Keratinocyte (primary cell): Measurements from ENCODE around the gene SAMD8. TPM values are rescaled to one million over a fixed set of nuclear protein-coding genes. Genes with fewer than 3 reads are reported as not detected.
"Not testable (repeated sequence)": the region's sequence is repeated elsewhere in the genome, so short reads cannot be mapped to it uniquely, and the experiment has no call there.

Experiments
- DNase-seq: peaks from one replicate; pipeline ENCODE4 v3.0.0-alpha.2; 2011; ENCODE audit warnings: low read depth, missing footprints, low spot score
- FAIRE-seq: peaks from 2 replicates; lab custom pipeline; 2011; peaks lifted over from hg19 to GRCh38; lab: Jason Lieb, UNC
- H2AFZ ChIP-seq: 2 replicates; pipeline ENCODE4 v1.6.0; 2012; ENCODE audit warnings: low read length, control low read depth, inconsistent platforms; ENCODE audit not compliant: control insufficient read depth
- H3K27ac ChIP-seq: 2 replicates; pipeline ENCODE4 v1.5.1; 2011; ENCODE audit warnings: low read length; ENCODE audit not compliant: control insufficient read depth, insufficient read depth
- H3K27me3 ChIP-seq: 3 replicates; pipeline ENCODE4 v1.6.0; 2011; ENCODE audit warnings: low read length; ENCODE audit not compliant: control insufficient read depth, insufficient read depth; ENCODE audit errors: extremely low read depth
- H3K36me3 ChIP-seq, 2 experiments: 2 replicates in 1 of 2; 3 replicates in 1 of 2; pipeline ENCODE4 v1.5.1; 2011; ENCODE audit warnings: low read length in 2 of 2, mild to moderate bottlenecking in 1 of 2; ENCODE audit not compliant: control insufficient read depth in 2 of 2, insufficient read depth in 2 of 2; ENCODE audit errors: extremely low read depth in 1 of 2
- H3K4me1 ChIP-seq: 3 replicates; pipeline ENCODE4 v1.5.1; 2011; ENCODE audit warnings: low read length; ENCODE audit not compliant: control insufficient read depth, insufficient read depth; ENCODE audit errors: extremely low read depth
- H3K4me2 ChIP-seq: 3 replicates; pipeline ENCODE4 v1.6.0; 2011; ENCODE audit warnings: low read depth, low read length; ENCODE audit not compliant: control insufficient read depth, insufficient read depth; ENCODE audit errors: extremely low read depth
- H3K4me3 ChIP-seq, 3 experiments: fragments of 200-600 bp in 1 of 3; sonication (generic) in 1 of 3; 2 replicates in 2 of 3; 3 replicates in 1 of 3; pipeline ENCODE4 v1.5.1; 2011 to 2016; ENCODE audit warnings: low read length in 3 of 3, mild to moderate bottlenecking in 3 of 3, control low read depth in 2 of 3, inconsistent platforms in 1 of 3, low read depth in 1 of 3, mixed read lengths in 1 of 3, mixed run types in 1 of 3, moderate library complexity in 1 of 3; ENCODE audit not compliant: control insufficient read depth in 2 of 3, insufficient read depth in 2 of 3; ENCODE audit errors: extremely low read depth in 1 of 3
- H3K79me2 ChIP-seq: 2 replicates; pipeline ENCODE4 v1.6.0; 2012; ENCODE audit warnings: low read length; ENCODE audit not compliant: control insufficient read depth, insufficient read depth
- H3K9ac ChIP-seq: 3 replicates; pipeline ENCODE4 v1.6.0; 2011; ENCODE audit warnings: low read length; ENCODE audit not compliant: control insufficient read depth, insufficient read depth; ENCODE audit errors: extremely low read depth
- H3K9me1 ChIP-seq: 3 replicates; pipeline ENCODE4 v1.6.0; 2011; ENCODE audit warnings: low read length; ENCODE audit not compliant: control insufficient read depth, insufficient read depth; ENCODE audit errors: extremely low read depth
- H3K9me3 ChIP-seq: 2 replicates; pipeline ENCODE4 v1.5.1; 2012; ENCODE audit warnings: low read depth, low read length; ENCODE audit not compliant: control insufficient read depth
- H4K20me1 ChIP-seq: 3 replicates; pipeline ENCODE4 v1.6.0; 2011; ENCODE audit warnings: low read length; ENCODE audit not compliant: control insufficient read depth, insufficient read depth; ENCODE audit errors: extremely low read depth
- CTCF ChIP-seq, 3 experiments: IDR thresholded peaks in 1 of 3; conservative IDR thresholded peaks in 1 of 3; optimal IDR thresholded peaks in 1 of 3; 2 replicates in 2 of 3; 3 replicates in 1 of 3; pipeline versions ENCODE3 to v1.5.1; 2011; ENCODE audit warnings: low read length in 3 of 3, mild to moderate bottlenecking in 3 of 3, moderate library complexity in 2 of 3, control low read depth in 1 of 3, inconsistent platforms in 1 of 3; ENCODE audit not compliant: insufficient read depth in 2 of 3; ENCODE audit errors: extremely low read depth in 1 of 3
- EZH2 ChIP-seq: IDR thresholded peaks from one replicate; pipeline ENCODE4 v1.6.1; 2012; ENCODE audit warnings: inconsistent platforms, mild to moderate bottlenecking, low read length, moderate library complexity
- dilution Hi-C: fragments of 300-500 bp; cut with MboI; formaldehyde crosslinking; loops from one replicate; pipeline ENCODE4 v1.7.0; 2020; ENCODE audit warnings: low sequenced_read_pairs; ENCODE audit not compliant: extremely low pct_ligation_motif_present
- polyA plus RNA-seq, 5 experiments: library from polyadenylated mRNA; depleted of rRNA in 3 of 5; stranded (reverse) in 3 of 5; stranded (forward) in 1 of 5; unstranded in 1 of 5; fragments of >200 nt; gene quantifications; 1 replicate in 1 of 5; 2 replicates in 3 of 5; 3 replicates in 1 of 5; pipeline versions ENCODE4 v1.2.1 to v1.2.3, GENCODE V29; 2011 to 2012; ENCODE audit warnings: missing spikeins in 2 of 5, low read depth in 1 of 5, low replicate concordance in 1 of 5

The SAMD8 gene
- polyA plus RNA-seq, 1 donor (not counting 4 experiments of a cell fraction or from before 2014, with no cell fraction given), result 31.7 TPM

- peak overlapping the region; percentile 63 for H2AFZ ChIP-seq
- H3K9me1 ChIP-seq, result no peaks in the 10 kb centered on the region
- TF ChIP-seq EZH2 (no peak), CTCF (optimal IDR thresholded peaks at IDR 0.05 in 1 of 3, IDR thresholded peaks at IDR 0.05 in 1 of 3, conservative IDR thresholded peaks at IDR 0.05 in 1 of 3; ENCODE audit: extremely low read depth in 1 of 3, insufficient read depth in 2 of 3, low read length in 3 of 3) (peak; percentile 79 to 84 (median 80))
- H3K36me3 ChIP-seq, result no peaks in the 10 kb centered on the region
- DNase-seq (no peak), FAIRE-seq (peak; percentile 74)
- H3K9ac ChIP-seq, result peak overlapping the region; percentile 33
- dilution Hi-C loops, result no loop called here
- H3K9me3 ChIP-seq, result no peaks in the 10 kb centered on the region
- peak overlapping the region; percentile 76 for H3K4me2 ChIP-seq
- peak overlapping the region in 2 of 3 experiments; percentile 42 to 43 for H3K4me3 ChIP-seq
- no peaks in the 10 kb centered on the region for H3K79me2 ChIP-seq
- peaks cover 13% of the 10 kb centered on the region for H3K4me1 ChIP-seq
- peak overlapping the region; percentile 69 for H3K27ac ChIP-seq
- H4K20me1 ChIP-seq, result no peaks in the 10 kb centered on the region
- no peaks in the 10 kb centered on the region for H3K27me3 ChIP-seq
Observed at GRCh38 chr10:75187961-75188426, 76.5 kb downstream of the SAMD8 start.

- dilution Hi-C loops, H3K36me3 ChIP-seq, H3K9me3 ChIP-seq, H4K20me1 ChIP-seq, H3K9me1 ChIP-seq, H2AFZ ChIP-seq, DNase-seq, FAIRE-seq, H3K4me3 ChIP-seq, H3K27me3 ChIP-seq, H3K79me2 ChIP-seq: not testable (repeated sequence)
- Histone ChIP-seq H3K9ac (peak overlapping the region; percentile 33), H3K4me2 (peak overlapping the region; percentile 76), H3K4me1 (peaks cover 13% of the 10 kb centered on the region), H3K27ac (peak overlapping the region; percentile 69)
Observed at GRCh38 chr10:75188522-75188921, 77.1 kb downstream of the SAMD8 start.
